SU-DHL-6 (cell line): Measurements from ENCODE around the gene EDAR.

Experiments used
- H2AFZ ChIP-seq: fragments of 200-600 bp; sonication (generic); 2 replicates; pipeline ENCODE4 v1.6.1; 2014; ENCODE audit warnings: low read depth, mild to moderate bottlenecking, moderate library complexity, mixed read lengths, antibody characterized with exemption, low read length; ENCODE audit not compliant: severe bottlenecking
- H3F3A ChIP-seq: fragments of 200-600 bp; shearing (Covaris generic); 2 replicates; pipeline ENCODE4 v1.6.0; 2016; ENCODE audit warnings: antibody characterized with exemption, mild to moderate bottlenecking; ENCODE audit not compliant: insufficient read depth
- H3K27ac ChIP-seq: fragments of 200-600 bp; sonication (generic); 2 replicates; pipeline ENCODE4 v1.5.1; 2016; ENCODE audit warnings: low read depth, mild to moderate bottlenecking, low read length, moderate library complexity, mixed read lengths
- H3K27me3 ChIP-seq: fragments of 200-600 bp; sonication (generic), shearing (Covaris generic); 2 replicates; pipeline ENCODE4 v1.6.0; 2014; ENCODE audit warnings: mild to moderate bottlenecking, low read length
- H3K36me3 ChIP-seq: fragments of 200-600 bp; sonication (generic); 2 replicates; pipeline ENCODE4 v1.6.1; 2014; ENCODE audit warnings: mild to moderate bottlenecking, low read length, mixed read lengths
- H3K4me2 ChIP-seq: fragments of 300-600, 200-600 bp; shearing (Covaris generic), sonication (generic); 2 replicates; pipeline ENCODE4 v1.6.0; 2014; ENCODE audit warnings: low read length, low read depth, mild to moderate bottlenecking; ENCODE audit not compliant: poor library complexity, severe bottlenecking
- H3K4me3 ChIP-seq: fragments of 200-600 bp; sonication (generic); 2 replicates; pipeline ENCODE4 v1.5.1; 2014; ENCODE audit warnings: antibody characterized with exemption, low read length, mild to moderate bottlenecking, mixed read lengths; ENCODE audit not compliant: insufficient read depth, poor library complexity, severe bottlenecking
- H3K79me2 ChIP-seq: fragments of 200-600 bp; sonication (generic); 2 replicates; pipeline ENCODE4 v1.6.1; 2014; ENCODE audit warnings: mild to moderate bottlenecking, low read length, moderate library complexity; ENCODE audit not compliant: insufficient read depth
- H3K9ac ChIP-seq: fragments of 200-600 bp; sonication (generic); 2 replicates; pipeline ENCODE4 v1.7.0; 2014; ENCODE audit warnings: mild to moderate bottlenecking, low read length
- H3K9me2 ChIP-seq: fragments of 200-600 bp; sonication (generic); replicated peaks from 2 replicates; pipeline ENCODE4 v1.6.1; 2014; ENCODE audit warnings: low read length; ENCODE audit not compliant: insufficient read depth
- H3K9me3 ChIP-seq: fragments of 200-600 bp; sonication (generic); 2 replicates; pipeline ENCODE4 v1.6.1; 2014; ENCODE audit warnings: low read length, mixed read lengths; ENCODE audit not compliant: insufficient read depth
- H4K20me1 ChIP-seq: fragments of 200-600 bp; sonication (generic); 2 replicates; pipeline ENCODE4 v1.6.1; 2014; ENCODE audit warnings: low read depth, mild to moderate bottlenecking, antibody characterized with exemption, low read length, moderate library complexity, mixed read lengths
- EZH2phosphoT487 ChIP-seq: fragments of 200-600 bp; sonication (generic), shearing (Covaris generic); conservative IDR thresholded peaks from 2 replicates; pipeline ENCODE4 v1.6.1; 2018; ENCODE audit warnings: mild to moderate bottlenecking, antibody characterized with exemption, low read length, moderate library complexity, mixed read lengths
- TF ChIP-seq, protein P1 (sequence below): fragments of 200-600 bp; sonication (generic); IDR thresholded peaks from one replicate; pipeline ENCODE4 v1.5.1; 2017; ENCODE audit warnings: antibody characterized with exemption, mild to moderate bottlenecking, low read length, moderate library complexity; ENCODE audit not compliant: insufficient read depth, poor library complexity, severe bottlenecking

EDAR gene

DNA sequence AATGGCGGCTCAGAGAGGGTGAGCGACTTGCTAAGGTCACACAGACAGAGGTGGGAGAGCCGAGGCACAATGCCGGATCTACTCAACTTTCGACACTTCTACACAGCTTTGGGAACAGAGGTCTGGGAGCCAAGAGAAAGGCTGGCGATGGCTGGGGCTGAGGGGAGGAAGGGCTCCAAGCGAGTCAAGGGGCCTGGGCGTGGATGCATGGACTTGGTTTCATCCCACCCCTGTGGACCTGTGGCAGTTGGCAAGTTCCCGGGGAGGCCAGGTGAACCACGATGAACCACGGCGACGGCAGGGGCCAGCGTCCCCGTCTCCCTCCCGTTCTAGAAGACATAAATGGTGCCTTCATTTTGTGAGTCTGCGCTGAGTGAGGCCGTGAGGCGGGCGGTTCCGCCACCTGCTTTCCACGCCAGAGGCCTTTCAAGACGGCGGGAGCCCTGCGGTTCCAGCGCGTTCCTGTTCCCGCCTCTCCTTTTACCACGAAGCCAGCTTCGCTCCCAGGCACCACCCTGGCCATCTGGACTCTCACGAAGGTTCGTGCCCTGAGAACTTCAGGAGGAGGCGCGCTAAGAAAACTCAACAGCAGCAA lies 46.7 kb downstream of the EDAR start:
- Histone ChIP-seq H3K9me3 (peaks cover 15% of the 10 kb centered on the region; the same call in 1 of the 2 replicates), H3F3A (no peaks in the 10 kb centered on the region), H3K27ac (no peak overlapping the region), H4K20me1 (no peaks in the 10 kb centered on the region), H3K4me3 (no peak overlapping the region), H2AFZ (no peak overlapping the region), H3K9me2 (no peaks in the 10 kb centered on the region), H3K36me3 (no peaks in the 10 kb centered on the region), H3K79me2 (no peaks in the 10 kb centered on the region), H3K27me3 (no peaks in the 10 kb centered on the region), H3K4me2 (no peak overlapping the region), H3K9ac (no peak overlapping the region)
- TF ChIP-seq, protein P1, sequence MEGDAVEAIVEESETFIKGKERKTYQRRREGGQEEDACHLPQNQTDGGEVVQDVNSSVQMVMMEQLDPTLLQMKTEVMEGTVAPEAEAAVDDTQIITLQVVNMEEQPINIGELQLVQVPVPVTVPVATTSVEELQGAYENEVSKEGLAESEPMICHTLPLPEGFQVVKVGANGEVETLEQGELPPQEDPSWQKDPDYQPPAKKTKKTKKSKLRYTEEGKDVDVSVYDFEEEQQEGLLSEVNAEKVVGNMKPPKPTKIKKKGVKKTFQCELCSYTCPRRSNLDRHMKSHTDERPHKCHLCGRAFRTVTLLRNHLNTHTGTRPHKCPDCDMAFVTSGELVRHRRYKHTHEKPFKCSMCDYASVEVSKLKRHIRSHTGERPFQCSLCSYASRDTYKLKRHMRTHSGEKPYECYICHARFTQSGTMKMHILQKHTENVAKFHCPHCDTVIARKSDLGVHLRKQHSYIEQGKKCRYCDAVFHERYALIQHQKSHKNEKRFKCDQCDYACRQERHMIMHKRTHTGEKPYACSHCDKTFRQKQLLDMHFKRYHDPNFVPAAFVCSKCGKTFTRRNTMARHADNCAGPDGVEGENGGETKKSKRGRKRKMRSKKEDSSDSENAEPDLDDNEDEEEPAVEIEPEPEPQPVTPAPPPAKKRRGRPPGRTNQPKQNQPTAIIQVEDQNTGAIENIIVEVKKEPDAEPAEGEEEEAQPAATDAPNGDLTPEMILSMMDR, result no peak
- TF ChIP-seq EZH2phosphoT487, result no peak

DNA sequence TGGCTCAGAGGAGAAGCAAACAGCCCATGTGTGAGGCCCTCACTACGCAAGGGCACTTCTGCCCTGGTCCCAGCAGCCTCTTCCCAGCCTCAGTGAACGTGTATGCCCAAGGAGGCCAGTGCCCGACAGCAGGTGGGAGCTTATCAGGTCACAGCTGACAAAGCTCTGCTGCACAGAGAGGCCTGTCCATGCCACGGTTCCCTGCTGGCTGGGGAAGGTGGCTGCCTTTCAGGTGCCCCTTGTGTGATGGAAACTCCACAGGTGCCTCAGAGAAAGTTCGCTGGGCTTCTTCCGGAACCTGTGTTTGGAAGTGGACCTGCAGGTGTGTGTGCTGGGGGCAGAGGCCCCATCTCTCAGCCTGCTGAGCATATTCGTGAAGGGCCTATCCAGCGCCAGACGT lies 47.3 kb downstream of the EDAR start:
- no peaks in the 10 kb centered on the region for H3K9me2 ChIP-seq
- no peak overlapping the region for H3K9ac ChIP-seq
- H3K36me3 ChIP-seq, result no peaks in the 10 kb centered on the region
- H3K9me3 ChIP-seq, result peaks cover 10% of the 10 kb centered on the region; the same call in 1 of the 2 replicates
- H3K4me3 ChIP-seq, result no peak overlapping the region
- no peaks in the 10 kb centered on the region for H3K79me2 ChIP-seq
- TF ChIP-seq, protein P1, result no peak
- TF ChIP-seq EZH2phosphoT487, result no peak
- H3K27ac ChIP-seq, result no peak overlapping the region
- H3K27me3 ChIP-seq, result no peaks in the 10 kb centered on the region
- H4K20me1 ChIP-seq, result no peaks in the 10 kb centered on the region
- no peak overlapping the region for H2AFZ ChIP-seq
- H3K4me2 ChIP-seq, result no peak overlapping the region
- H3F3A ChIP-seq, result no peaks in the 10 kb centered on the region

DNA sequence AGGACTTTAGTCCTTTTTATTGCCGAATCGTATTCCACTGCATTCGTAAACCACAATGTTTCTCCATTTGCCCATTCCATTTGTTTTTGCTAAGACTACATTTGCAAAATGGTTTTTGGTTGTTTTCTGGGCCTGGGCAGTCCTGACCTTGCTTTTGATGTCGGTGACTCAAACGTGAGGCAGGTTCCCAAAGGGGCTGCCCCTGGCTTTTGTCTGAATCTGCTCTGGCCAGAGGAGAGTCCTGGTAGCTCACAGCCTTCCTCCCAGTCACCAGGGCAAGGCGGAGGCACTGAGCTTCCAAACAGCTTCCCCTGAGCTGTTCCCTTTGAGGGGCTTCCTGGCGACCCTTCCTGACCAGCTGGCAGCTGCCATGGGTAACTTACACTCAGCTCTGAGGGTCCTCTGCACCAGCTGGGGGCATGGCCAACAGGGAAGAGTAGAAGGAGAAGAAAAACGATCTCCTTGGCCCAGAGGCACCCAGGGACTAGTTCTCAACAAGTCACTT lies 47.8 kb downstream of the EDAR start:
- H3K27ac ChIP-seq, result no peak overlapping the region

More for the DNA sequence above, 47.8 kb downstream of the EDAR start:
- Histone ChIP-seq H4K20me1 (no peaks in the 10 kb centered on the region), H3K27me3 (no peaks in the 10 kb centered on the region), H3K4me2 (no peak overlapping the region), H3K79me2 (no peaks in the 10 kb centered on the region), H2AFZ (no peak overlapping the region), H3K9me3 (peaks cover 10% of the 10 kb centered on the region; the same call in 1 of the 2 replicates), H3K36me3 (no peaks in the 10 kb centered on the region), H3K9ac (no peak overlapping the region), H3K9me2 (no peaks in the 10 kb centered on the region), H3K4me3 (no peak overlapping the region), H3F3A (no peaks in the 10 kb centered on the region)
- TF ChIP-seq, protein P1, result no peak
- TF ChIP-seq EZH2phosphoT487, result no peak
